HG03571 (cell line): ENCODE data around the gene HNRNPA1.

ENCODE experiments used
- ATAC-seq: cut with Tn5 transposase; IDR thresholded peaks from one replicate; pipeline ENCODE4 v1.9.1; 2021; ENCODE audit not compliant: unreplicated experiment

The HNRNPA1 gene

DNA sequence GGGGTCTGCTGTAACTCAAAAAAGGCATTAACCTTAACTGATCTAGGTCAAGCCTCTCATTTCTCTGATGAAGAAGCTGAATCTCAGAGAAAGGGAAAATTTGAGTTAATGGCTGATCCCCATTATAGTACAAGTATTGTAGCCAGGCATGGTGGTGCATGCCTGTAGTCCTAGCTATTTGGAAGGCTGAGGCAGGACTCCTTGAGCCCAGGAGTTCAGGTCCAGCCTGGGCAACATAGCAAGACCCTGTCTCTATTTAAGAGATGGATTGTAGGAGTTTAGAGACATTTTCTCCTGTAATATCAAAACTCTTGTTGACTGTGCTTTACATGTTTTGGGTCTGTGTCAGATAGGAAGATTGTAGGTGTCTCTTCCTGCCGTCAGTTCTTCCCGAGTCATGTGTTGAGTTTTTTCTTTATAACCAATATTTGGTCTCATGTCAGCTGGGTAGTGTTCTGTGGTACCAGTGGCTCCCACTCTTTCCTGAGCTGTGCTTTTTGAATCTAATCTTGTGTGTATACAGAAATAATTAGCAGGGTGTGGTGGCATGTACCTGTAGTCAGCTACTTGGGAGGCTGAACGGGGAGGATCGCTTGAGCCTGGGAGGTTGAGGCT is 53.0 kb downstream of the HNRNPA1 start:
- ATAC-seq = no peak
